ENCODE measurements around the gene GPC3.

GPC3 gene

DNA sequence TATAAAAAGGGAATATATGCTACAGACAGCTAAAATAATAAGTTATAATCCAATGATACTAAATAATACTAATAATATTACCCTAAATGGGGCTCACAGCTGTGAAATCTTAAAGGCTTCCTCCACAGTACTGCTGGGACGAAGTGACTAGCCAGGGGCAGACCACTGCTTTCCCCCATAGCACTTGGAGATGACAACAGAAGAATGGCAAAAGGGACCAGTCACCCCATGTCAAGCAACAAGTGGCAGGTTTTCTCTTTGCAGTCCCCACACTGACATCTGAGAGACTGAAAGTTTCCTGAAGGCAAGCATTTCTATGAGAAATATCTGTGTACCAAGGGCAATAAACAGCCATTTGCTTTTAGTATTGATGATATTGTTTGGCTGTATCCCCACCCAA is 396.6 kb downstream of the GPC3 start:
- DNase-seq: no peak

DNA sequence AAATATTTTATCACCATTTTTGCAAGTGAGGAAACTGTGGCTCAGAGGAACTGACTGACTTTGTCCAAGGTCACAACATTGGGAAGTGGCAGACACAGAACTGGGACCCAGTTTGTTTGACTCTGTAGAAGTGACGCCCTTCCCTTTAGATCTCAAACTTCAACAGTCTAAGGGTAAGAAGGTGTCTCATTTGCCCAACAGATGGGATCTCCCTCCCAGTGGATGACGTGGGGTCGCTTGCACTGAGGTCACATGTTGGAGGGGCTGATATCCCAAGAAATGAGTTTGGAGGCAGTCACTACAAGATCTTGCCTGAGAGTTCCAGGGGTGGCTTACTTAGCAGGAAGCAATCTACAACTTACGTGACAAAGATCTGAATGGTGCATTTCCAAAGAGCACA is 397.6 kb downstream of the GPC3 start:
- no peak for DNase-seq

DNA sequence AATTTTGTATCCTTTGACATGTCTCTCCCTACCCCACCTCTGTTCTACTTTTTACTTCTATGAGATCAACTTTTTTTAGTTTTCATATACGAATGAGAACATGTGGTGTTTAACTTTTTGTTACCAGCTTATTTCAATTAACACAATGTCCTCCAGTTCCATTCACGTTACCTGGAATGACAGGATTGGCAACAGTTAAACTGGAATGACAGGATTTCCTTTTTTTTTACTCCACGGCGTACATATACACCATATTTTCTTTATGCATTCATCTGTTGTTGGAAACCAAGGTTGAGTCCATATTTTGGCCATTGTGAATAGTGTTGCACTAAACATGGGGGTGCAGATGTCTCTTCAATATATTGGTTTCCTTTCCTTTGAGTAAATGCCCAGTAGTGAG is 398.3 kb downstream of the GPC3 start:
- DNase-seq: no peak

DNA sequence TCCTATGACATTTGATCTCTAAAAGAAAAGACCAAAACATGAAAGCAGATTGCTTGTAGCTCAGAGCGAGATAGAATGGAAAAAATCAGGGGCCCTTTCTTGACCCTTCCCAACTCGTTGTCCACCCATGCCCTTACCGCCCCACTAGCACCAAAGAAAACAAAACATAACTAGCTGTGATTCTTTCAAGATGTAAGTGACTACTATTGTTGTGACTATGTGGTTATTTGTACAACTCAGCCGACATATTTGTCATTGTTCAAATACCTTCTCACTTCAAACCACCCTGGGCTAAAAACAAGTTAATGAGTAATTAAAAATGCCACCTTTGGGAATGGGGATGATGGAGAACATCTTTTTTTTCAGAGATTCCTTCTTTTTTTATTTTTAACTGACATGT is 399.0 kb downstream of the GPC3 start:
- DNase-seq: no peak

DNA sequence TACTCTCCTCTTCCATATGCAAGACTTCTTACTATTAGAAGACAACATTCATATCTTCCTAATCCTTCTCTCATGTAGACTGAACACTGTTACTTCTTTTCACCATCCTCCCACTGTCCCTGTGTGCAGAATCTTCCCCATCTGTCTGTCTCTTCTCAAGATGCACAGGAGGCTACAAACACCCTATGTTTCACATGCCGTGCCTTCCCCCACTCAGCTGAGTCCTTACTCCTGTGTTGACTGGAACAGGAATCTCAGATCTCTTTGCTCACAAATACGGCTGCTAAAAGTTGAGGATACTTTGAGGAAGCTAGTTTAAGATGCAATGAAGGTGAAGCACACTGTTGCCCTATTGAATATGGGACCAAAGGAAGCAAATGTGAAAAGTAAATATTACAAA is 401.6 kb downstream of the GPC3 start:
- DNase-seq: no peak

DNA sequence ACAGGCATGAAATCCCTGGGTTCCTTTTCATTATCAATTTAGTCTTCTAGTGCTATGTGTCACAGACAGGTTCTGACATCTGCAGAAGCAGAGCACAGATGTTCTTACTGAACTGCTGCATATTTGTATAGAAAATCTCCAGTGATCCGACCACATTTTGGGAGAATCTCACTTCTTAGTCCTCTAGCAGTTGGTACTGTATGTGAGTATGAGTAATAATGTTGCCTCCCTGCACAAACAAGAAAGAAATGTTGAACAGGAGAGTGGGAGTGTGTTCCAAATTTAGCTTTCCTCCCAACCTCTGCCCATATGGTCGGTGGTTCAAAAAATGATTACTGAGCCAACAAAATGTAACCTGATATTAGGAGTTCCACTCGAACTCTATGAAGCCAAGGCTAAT is 404.8 kb downstream of the GPC3 start:
- DNase-seq: no peak

DNA sequence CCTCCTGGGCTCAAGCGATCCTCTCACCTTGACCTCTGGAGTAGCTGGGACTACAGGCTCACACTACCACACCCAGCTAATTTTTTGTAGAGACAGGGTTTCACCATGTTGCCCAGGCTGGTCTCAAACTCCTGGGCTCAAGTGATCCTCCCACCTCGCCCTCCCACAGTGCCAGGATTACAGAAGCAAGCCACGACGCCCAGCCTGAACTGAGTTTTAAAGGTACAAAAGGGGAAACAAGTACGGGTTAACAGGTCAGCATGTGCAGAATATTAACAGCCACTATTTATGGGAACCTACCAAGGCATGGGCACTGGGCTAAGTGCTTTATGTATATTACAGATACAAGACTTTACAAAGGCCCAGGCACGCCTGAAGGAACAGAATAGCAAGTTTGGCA is 405.8 kb downstream of the GPC3 start:
- DNase-seq: no peak

DNA sequence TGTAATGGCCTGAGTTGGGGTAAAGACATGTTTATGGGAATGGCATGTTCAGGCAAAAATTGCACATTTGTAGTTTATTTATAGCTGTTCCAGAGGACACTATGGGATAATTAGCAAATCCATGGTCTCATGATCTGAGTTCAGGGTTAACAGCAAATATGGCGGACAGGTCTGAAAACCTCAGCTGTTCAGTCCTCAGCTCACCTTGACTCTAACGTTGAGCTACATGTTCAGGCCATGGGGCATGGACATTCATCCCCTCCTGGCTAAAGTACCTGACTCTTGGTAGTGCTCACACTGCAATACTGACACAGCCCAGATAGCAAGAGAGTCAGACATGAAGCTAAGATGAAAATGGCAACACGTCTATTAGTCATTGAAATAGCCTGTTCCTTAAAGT is 408.5 kb downstream of the GPC3 start:
- DNase-seq: no peak

DNA sequence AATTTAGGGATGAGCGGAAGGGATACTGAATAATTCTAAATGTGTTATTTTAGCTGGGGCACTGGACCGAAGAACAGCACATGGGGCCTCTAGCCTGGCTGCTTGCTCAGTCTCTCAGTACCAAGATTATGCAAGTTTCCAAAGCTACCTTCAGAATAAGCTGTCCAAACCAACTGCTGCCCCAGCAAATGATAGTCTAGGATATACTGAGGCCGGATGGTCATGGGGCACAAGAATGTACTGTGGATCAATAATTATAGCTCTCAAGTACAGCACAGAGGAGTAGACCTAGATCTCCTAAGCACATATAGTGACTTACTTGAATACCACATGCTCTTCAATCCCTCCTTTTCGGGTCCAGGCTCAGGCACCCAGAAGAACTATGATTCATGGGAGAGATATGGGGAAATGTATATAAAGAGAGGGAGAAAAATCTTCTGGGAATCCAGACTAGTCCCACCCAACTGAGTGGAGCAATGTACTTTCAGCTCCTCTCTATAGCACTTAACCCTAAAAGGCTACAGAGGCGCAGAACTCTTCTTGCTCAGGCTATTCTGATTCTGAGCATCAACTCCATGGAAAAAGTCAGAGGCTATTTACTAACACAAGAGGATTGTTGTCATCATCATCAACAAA is 409.8 kb downstream of the GPC3 start:
- DNase-seq: no peak

DNA sequence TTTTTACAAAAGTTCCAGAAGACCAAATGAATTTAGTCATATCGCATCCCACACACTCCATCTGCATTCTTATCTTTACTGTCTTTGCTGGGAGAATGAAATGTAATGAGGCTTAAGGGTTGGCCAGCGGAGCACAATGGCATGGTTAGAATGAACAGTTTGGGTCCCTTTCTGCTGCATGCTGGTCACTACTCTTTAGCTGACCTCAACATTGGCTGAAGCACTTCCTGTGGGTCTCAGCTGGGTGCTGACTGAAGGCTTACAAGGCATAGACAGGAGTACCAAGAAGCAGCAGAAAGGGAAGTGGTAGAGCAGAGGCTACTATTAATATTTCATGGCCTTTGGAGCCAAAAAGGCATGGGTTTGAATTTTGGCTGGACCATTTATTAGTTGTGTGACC is 410.7 kb downstream of the GPC3 start:
- no peak for DNase-seq

DNA sequence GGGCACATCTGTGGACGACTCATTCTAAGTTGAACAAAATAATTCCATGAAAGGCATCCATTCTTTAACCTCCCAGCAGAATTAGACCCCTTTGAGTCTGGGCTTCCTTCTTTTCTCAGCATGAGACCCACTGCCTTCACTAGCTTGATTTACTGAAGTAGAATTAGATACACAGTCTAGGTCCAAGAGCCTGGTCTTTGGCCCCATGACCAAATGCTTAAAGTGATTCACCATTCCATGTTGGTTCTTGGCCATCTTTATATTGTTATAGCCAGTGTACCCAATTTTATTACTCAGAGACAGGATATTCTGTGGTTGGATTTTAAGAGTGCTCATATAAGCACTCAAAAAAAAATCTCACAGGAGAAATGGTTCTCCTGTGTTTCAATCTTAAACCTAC is 414.8 kb downstream of the GPC3 start:
- DNase-seq: no peak

DNA sequence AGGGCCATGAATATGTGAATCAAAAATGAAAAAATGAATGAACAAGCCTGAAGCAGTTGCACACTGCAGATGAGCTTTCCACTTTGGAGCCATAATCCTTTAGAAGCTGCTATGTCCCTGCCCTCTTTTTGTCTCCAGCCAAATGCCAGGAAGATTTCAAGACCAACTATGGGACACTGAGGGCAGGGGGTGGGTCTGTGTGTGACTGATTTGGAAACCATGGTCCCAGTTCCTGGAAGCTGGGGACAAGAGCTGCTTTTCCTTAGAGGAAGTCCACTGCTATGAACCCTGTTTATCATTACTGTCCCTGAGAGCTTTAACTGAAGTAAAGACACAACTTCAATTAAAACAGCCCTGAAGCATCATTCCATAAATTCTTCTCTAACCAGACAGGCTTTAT is 416.2 kb downstream of the GPC3 start:
- no peak for DNase-seq

DNA sequence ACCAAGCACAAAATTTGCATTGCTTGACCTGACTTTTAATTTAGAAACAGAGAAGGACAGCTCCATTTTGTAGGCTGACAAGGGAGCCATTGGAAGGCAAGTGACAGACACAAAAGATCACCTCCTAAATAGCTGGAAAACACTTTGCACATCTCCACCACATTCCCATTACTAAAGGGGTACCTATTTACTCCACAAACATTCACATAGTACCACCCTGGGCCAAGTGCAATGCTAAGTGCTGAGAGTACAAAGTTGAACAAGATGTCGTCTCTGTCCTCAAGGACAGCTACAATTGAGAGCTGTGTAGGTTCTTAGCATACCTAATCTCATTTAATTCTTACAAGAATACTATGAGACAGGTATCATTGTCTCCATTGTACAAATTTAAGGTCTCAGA is 417.3 kb downstream of the GPC3 start:
- no peak for DNase-seq

DNA sequence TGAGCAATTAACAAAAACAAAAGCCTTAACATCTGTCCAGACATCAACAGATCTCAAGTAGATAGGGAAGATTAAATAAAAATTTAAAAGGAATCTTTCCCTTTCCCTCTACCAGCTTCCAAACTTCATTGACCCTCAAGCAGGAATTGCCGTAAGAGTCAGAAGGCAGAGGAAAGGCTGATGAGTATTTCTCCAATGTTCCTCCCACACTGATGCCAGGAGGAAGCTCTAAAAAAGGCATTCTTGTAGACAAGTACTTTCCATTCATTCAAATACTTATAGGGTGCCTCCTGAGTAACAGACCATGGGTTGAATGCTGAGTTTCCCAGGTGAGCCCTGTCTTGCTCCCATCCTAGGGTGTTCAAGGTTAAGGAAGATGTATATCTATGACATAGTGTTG is 418.5 kb downstream of the GPC3 start:
- DNase-seq: no peak

DNA sequence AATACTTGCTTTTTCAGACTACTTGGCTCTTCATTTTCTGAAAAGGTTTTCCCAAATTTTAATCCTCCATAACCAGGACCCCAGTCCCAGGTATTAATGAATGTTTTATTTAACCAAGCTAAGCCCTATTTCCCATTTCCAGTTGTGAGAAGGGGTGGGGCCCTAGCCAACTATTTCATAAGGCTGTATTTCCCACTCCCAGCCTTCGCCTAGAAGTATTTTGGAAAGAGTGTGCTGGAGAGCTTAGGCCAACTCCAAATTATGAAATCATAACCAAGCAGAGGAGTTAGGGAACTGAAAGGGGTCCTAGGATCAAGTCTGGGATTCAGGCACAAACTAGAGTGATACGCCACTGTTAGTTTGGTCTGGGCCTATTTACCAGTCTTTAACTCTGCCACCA is 421.7 kb downstream of the GPC3 start:
- no peak for DNase-seq

DNA sequence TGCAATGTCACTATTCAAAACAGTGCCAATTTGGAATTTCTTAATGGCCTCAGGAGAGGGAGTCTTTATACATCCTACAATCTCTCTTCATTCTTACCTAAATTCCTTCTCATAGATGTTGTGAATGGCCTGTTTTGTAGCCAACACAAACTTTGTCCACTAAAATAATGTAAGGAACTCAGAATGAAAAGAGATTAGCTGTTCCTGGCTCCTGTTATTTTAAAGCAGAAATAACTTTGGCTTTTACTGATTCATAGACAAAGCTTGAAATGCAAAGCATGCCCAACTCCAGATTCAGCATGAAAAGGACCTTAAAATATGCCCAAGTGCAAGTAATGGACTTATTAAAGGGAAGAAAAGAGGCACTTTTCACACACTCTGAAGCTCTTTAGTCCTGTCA is 424.1 kb downstream of the GPC3 start:
- no peak for DNase-seq

DNA sequence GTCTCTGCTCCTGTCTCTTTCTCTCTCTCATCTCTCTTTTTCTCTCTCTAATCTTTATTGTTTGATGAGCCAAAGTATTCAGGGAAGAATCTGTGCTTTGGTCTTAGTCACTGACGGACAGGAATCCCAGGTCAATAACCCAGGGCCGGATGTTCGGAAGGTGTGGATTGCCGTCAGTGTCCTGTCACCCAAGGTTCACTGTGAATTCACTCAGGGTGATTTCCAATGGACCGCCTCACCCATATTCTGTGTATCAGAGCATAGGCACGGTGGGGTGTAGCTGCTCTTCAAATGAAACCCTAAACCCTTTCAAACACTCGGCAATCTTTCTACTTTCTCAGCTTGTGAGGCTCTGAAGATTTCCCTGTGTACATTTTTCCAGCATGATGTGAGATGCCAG is 425.5 kb downstream of the GPC3 start:
- DNase-seq: no peak

DNA sequence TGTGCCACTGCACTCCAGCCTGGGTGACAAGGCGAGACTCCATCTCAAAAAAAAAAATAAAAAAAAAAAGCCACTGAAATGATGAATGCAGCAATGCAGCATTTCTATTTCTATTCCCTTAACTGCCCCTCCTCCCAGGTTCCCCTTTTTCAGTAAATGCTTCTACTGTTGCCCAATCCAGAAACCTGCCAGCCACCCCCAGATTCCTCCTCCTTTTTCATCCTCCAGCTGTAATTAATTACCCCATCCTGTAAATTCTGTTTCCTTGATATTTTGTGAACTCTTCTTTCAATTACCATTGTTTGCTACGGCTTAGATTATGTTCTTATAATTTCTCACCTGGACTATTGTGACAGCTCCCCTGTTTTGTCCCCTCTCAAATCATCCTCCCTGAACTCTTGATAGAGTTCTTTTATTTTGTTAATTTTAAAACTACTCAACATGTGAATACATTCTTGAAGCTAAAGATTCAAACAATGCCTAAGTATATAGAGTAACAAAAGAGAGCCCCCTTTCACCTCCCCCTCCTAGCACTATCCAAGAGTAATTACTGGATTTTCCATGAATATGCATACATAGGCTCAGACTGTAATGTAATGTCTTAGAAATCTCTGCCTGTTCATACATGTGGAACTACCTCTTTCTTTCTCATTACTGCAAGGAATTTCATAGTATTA is 429.5 kb downstream of the GPC3 start:
- DNase-seq: no peak

DNA sequence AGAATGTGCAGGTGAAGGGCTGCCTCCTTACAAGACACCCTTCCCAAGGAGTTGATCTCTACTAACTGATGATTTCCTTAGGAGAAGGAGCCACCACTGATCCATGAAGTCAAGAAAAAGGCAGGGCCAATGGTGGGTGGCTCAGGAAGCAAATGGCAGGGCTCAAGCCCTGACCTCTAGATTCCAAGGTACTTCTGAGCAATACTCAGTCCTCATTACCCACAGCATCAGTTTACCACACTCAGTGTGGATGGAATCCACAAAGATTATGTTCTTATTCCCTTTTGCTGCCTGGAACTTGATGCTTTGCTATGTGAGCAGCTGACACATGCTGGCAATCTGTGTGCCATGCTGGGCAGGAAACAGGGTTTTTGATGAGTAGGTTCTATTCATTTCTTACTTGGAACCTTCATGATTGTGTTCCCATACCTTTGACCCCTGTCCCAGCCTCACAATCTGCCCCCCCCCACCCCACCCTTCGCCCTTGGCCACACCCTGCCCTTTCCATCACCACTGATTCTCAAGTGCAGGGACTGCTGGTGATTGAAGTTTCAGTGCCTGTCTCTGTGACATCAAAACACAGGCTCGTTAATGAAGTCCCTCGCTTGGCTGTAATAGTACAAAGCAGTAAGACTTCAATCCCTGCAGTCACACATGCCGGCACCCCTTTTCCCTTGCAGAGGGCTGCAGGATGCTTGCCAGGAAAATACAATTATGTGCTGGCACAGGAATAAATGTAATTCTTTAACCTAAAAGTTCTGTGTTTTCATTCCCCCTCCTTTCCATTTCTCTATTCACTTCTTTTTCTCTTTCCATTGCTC is 434.5 kb downstream of the GPC3 start:
- DNase-seq: no peak

DNA sequence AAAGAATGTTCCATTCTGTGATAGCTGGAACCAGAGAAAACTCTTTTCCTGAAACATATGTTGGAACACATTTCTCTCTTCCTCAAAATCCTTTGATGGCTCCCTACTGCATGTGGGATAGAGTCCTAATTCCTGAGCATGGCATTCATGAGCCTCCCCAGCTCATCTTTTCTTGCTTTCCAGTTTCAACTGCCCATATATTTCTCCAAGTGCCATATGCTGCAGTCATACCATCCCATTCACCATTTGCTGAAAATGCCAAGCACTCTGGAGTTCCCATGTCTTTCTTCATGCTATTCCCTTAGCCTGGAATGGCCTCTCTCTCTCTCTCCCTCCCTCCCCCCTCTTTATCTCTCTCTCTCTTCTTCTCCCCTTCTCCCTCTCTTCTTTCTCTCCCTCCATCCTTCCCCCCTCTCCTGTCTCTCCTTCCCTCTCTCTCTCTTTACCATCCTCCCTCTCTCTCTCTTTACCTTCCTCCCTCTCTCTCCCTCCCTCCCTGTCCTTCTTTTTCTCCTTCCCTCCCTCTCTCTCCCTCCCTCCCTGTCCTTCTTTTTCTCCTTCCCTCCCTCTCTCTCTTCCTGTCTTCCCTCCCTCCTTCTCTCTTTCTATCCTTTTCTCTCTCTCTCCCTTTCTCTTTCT is 436.0 kb downstream of the GPC3 start:
- no peak for DNase-seq

DNA sequence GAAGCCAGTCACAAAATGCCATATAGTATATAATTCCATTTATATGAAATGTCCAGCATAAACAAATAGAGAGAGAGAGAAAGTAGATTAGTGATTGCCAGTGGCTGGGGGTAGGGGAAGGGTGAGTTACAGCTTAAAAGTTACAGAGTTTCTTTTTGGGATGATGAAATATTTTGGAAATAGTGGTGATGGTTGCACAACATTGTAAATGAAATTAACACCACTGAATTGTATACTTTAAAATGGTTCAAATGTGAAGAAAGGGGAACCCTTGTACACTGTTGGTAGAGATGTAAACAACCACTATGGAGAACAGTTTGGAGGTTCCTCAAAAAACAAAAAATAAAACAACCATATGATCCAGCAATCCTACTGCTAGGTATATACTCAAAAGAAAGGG is 439.0 kb downstream of the GPC3 start:
- no peak for DNase-seq

DNA sequence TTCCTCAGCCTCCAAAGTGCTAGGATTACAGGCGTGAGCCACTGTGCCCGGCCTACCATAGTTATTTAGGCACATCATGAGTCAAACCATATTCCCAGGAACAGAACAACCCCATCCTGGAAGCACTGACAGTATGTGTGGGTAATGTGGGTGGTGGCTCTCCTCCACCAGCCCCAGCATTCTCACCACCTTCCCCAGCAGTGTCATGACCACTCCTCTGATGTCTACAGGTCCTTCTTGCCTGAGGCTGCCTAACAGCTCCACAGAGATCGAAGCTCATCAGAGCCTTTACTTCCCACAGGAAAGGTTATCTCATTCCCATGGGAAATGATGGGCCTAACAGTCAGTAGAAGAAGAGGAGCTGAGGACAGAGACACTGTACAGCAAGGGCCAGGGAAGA is 440.6 kb downstream of the GPC3 start:
- no peak for DNase-seq

DNA sequence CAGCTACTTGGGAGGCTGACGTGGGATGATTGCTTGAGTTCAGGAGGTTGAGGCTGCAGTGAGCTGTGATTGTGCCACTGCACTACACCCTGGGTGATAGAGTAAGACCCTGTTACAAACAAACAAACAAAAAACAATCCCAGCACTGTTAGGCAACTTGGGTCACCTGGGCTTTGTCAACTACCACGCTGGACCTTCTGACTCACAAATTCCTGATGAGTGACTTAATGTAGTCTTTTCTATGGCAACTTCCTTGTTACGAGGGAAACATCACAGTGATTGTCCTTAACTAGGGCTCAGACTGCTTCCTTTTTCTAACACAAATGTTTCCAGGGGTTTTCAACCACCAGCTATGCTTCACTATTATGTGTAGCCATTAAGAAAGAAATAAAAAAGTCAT is 441.3 kb downstream of the GPC3 start:
- no peak for DNase-seq

DNA sequence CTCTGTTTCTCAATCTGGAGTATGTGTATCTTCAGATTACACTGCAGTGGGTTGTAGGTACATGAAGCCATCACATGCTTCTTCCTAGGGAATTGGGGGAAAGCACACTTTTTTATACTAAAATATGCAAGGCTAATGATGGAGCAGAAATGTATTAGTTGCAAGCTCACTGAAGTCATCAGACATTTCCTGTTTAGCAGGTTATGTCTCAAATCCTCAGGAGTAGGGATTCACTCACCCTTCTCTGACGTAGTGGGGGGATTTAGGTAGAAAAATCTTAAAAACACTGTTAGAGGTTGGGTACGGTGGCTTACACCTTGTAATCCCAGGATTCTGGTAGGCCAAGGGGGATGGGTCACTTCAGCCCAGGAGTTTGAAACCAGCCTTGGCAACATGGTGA is 441.7 kb downstream of the GPC3 start:
- DNase-seq: no peak
